GM08714 (cell line): ENCODE measurements around the gene NPDC1.

Source experiments
- H3K4me3 ChIP-seq: fragments of 200-500 bp; sonication (Bioruptor generic); 2 replicates; pipeline ENCODE4 v1.5.1; 2014; ENCODE audit warnings: mild to moderate bottlenecking, low read length, inconsistent platforms
- ZNF274 ChIP-seq: IDR thresholded peaks from 2 replicates; pipeline ENCODE4 v1.6.1; 2012; ENCODE audit warnings: mild to moderate bottlenecking, low read depth, low read length

Gene NPDC1

DNA sequence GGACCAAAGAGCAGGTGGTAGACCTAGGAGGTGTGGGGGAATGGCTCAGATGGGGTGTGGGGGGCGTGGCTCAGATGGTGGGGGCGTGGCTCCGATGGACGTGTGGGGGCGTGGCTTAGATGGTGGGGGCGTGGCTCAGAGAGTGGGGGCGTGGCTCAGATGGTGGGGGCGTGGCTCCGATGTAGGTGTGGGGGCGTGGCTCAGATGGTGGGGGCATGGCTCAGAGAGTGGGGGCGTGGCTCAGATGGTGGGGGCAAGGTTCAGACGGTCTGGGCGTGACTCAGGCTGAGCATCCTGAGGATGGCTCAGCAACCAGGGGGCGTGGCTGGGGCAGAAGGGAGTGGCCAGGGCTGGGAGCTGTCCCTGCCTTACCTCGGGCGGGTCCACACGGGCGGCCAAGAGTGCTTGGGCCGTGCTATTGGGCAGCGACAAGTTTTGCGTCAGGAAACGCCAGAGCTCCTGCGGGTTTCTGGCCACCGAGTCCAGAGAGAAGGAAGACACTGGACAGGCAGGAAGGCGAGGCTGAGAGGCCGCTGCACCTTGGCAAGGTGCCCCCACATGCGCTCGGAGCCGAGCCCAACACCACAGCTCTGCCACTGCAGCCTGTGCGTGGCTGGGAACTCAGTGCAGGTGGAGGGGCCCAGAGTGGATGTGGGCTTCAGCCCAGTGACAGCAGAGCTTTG, 23.9 kb downstream of the NPDC1 start:
- no peak overlapping the region for H3K4me3 ChIP-seq
- TF ChIP-seq ZNF274: no peak

DNA sequence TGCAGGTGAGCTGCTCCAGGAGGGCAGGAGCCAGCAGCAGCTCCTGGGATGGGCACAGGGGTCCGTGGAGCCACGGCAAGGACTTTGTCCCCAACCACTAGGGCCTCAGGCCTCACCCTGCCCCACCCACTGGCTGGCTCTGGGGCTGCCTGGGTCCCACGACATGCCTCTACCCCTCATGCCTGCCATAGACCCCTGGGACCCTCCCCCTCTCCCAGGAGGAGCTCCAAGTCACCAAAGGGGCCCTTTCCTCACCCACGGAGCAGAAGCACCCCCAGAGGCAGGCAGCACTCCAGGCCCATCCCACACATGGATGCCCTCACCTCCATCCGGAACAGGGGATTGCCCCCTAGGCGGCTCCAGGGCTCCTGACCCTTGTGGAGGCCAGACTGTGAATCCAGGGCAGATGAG, 24.4 kb downstream of the NPDC1 start:
- H3K4me3 ChIP-seq: no peak overlapping the region
- no peak for TF ChIP-seq ZNF274

DNA sequence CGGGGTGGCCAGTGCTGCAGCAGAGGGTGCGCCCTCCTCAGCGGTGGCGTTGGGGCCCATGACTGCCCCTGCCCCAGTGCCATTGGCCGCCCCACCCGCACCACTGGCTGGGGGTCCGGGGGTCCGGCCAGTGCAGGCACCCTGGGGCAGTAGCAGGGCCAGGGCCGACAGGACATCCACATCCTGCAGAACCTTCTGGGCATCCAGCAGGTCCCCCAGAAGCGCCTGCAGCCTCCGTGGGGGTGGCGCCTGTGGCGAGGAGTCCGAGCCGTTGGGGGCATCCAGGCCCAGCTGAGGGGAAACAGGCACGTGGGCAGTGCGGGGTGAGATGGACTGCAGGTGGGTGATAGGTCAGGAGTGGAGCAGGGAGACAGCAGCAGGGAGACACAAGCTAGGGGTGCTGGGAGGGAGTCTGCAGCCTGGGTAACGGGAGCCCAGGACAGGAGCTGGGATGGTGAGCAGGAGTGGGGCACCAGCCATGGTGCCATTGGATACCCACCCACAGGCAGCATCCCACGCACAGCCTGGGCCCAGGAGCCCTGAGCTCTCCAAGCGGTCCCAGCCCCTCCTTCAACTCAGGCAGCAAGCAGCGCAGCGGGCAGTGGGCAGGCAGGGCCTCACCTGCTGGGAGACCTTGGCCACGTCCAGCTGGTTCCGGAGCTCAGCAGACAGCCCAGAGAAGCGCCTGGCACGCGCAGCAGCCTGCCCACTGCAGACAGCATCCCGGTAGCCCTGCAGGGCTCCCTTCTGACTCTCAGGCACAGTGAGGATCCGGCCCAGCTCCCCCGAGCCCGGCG, 25.0 kb downstream of the NPDC1 start:
- no peak for TF ChIP-seq ZNF274
- no peak overlapping the region for H3K4me3 ChIP-seq

DNA sequence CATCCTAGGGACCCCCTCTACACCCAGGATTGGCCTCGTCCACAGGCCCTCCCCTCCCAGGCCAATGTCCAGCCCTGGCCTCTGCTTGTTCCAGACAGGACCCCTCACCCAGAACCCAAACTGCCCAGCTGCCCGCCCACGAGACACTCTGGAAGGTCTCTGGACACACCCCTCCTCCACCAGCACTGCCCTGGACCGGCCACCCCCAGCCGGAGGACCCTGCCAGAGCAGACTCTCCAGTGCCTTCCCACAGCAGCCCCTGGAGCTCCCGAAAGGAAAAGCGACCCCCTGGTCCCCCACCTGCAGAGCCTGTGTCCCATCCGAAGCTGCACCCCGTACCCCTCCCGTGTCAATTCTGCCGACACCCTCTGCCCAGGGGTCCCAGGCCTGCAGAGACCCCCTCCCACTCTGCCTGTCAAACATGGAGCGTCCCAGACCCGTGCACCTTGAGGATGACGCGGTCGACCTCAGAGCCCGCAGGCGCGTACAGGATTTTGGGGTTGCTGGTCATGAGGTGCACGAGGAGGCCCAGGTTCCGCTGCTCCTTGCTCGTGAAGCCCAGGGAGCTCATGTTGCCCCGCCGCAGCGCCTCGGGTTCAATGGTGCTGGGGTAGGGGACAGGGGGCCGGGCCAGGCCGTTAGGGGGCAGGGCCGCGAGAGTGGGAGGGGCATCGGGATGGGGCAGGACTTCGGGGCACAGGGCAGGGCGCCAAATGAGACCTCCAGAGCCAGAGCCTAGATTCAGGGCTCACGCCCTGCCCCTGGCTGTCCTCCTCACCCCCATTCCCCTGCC, 25.9 kb downstream of the NPDC1 start:
- no peak for TF ChIP-seq ZNF274
- no peak overlapping the region for H3K4me3 ChIP-seq

DNA sequence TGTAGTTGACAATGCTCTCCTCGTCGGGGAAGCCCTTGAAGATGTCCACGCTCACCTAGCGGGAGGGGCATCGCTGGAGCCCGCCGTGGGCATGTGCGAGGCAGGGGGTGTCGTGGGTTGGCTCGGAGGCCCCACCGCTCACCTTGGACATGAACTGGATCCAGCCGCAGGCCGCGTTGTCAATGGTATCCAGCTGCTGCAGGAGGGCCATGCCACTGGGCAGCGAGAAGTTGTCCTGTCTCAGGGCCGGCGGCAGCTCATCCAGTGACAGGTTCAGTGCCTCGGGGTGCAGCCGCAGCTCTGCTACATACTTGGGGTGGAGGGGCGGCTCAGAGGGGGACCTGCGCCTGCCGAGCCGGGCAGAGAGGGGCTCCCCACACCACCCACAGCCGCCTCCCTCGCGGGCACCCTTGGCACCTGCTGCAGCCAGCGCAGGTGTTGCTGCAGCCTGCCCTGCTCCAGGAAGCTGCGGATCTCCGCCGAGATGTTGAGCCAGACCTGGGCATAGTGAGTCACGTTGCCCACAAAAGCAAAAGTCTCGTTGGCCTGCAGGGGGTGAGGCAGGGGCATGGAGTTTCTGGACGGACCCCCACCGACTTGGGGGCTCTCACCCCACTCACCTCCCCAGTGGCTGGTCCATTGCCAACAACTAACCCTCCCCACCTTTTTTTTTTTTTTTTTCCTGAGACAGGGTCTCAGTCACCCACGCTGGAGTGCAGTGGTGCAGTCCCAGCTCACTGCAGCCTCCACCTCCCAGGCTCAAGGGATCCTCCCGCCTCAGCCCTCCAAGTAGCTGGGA, 27.0 kb downstream of the NPDC1 start:
- TF ChIP-seq ZNF274: no peak
- H3K4me3 ChIP-seq: no peak overlapping the region

DNA sequence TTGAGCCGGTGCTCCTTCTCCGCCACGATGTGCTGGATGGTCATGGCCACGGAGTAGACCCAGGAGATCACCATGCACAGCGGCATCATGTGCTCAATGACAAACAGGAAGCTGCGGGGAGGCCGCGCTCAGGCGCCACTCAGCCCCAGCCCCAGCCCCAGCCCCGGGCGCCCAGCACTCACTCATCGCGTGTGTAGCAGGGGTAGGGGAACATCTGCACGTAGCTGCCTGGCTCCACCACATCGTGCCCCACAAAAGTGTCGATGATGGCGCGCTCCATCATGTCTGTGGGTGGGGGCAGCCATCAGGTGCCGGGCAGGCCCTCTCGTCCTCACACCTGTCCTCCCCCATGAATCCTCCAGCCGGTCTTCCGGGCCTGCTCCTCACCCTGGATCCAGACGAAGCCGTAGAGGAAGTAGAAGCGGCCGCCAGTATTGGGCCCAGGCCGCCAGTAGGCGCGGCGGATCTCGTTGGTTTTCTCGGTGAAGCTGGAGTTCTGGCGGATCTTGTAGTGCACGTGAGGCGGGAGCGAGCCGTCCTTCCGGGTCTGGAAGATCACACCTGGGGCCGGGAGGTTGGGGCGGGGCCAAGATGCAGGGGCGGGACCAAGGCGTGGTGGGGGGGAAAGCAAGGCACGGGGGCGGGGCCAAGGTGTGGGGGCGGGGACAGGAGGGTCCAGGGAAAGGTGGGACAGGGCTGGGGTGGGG, 28.0 kb downstream of the NPDC1 start:
- TF ChIP-seq ZNF274: no peak
- no peak overlapping the region for H3K4me3 ChIP-seq

DNA sequence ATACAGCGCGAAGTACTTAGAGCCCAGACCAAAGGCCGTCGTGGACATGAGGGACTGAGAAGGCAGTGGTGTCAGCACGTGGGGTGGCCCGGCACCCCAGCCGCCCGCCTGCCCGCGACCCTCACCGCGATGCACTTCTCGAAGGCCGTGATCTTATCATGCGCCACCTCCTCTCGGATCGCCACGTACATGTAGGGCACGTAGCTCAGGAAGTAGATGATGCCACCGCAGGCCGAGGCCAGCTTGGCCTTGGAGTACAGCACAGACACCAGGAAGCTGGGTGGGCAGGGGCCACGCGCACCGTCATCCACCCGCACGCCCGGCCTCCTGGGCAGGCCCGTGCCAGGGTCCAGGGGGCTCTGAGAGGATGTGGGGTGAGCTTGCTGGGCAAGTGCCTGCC, 28.9 kb downstream of the NPDC1 start:
- H3K4me3 ChIP-seq: no peak overlapping the region
- no peak for TF ChIP-seq ZNF274

DNA sequence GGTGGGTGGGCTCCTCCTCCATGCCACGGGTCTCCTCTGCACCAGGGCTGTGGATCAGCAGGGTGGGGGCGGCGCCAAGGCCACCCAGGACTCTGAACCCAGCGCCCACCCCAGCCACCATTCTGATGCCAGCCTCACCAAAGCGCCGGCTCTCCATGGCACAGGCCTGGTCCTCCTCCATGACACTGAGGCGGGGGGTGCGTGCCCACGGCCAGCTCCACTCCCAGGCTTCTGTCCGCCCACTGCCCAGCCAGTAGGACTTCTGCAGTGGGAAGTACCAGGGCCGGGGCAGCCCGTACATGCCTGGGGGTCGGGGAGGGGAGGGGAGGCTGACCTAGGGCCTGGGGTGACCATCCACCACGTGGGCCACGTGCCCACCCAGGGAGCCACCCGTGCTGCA, 29.5 kb downstream of the NPDC1 start:
- no peak for TF ChIP-seq ZNF274
- no peak overlapping the region for H3K4me3 ChIP-seq

DNA sequence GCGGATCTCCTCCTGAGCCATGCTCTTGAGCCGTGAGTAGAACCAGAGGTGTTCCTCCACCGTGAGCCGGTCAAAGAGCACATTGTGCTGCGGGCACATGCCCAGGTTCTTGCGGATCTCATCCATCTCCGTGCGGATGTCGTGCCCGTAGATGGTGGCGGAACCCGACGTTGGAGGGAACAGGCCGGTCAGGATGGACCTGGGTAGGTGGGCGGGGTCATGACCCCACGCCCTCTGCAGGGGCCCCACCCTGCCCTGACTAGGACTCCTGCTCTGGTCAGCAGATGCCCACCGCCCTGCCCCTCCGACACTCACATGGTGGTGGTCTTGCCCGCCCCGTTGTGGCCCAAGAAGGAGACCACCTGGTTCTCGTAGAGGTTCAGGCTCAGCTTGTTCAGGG, 30.0 kb downstream of the NPDC1 start:
- no peak overlapping the region for H3K4me3 ChIP-seq
- no peak for TF ChIP-seq ZNF274

DNA sequence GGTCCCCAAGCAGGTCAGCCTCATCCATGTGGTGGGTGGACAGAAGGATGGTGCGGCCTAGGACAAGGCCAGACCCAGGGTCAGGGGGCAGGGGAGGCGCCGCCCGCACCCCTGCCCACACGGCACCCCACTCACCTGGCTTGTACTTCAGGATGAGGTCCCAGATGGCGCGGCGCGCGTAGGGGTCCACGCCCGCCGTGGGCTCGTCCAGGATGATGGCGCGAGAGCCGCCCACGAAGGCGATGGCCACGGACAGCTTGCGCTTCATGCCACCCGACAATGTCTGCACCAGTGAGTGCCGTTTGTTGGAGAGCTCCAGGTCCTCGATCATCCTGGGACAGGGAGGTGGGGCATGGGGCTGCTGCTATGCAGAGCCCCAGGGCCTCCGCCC, 30.4 kb downstream of the NPDC1 start:
- no peak overlapping the region for H3K4me3 ChIP-seq
- TF ChIP-seq ZNF274: no peak

DNA sequence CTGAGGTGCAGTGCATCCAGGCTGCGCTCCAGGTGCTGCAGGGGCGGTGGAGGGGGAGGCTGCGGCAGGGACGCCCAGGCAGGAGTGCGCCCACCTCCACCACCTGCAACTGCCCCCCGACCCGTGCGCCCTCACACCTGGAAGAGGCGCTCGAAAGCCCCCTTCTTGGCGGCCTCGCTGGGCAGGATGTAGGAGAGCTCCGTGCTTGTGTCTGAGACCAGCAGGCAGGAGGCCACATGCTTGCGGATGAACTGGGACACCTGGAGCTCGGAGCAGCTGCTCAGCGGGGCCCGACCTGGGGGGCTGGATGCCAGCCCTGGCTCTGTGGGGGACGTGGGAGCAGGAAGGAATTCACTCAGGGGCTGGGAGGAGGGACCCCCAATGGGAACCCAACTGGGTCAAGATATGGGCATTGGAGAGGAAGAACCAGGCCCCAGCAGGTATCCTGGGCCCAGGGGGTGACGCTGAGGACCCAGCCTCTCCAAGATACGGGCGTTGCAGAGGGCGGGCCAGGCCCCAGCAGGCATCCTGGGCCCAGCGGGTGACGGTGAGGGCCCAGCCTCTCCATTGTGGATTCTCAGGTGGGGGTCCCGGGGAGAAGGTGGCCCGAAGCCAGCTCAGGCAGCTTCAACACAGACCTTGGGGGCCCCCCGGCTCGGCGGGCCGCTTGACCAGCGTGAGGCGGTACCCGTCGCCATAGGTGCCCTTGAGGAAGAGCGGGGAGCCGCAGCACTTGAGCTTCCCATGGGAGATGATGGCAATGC, 31.0 kb downstream of the NPDC1 start:
- TF ChIP-seq ZNF274: no peak
- H3K4me3 ChIP-seq: no peak overlapping the region

DNA sequence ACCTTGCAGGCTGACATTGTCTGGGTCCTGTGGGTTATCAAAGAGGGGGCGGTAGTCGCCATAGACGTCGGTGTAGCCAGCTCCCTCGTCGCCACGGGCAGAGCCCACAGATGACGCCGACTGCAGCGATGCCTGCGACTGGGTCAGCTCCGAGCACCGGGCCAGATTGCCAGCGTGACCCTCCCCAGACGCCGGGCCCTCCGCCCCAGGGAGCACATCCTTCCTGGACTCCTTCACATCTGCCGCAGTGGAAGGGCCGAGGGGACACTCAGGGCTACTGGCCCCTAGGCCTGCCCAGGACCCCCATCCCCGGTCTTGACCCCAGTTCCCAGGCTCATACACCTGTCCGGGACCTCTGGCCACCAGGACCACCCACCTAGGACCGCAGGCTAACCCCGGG, 31.8 kb downstream of the NPDC1 start:
- H3K4me3 ChIP-seq: no peak overlapping the region

DNA sequence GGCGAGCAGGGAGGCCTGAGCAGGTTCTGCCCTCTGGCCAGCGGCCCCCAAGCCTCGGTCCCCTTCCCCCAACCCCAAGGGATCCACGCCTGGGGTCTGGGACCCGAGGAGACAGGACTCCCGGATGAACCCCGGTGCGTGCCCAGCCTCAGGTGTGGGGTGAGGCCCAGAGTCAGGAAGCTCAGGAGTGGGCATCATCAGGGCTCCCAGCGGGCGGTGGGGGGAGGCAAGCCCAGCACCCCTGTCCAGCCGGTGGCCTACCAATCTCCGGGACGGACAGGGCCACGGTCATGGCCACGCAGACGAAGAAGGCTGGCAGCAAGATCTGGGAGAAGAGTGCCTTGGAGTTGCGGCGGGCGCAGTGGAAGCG, 32.4 kb downstream of the NPDC1 start:
- no peak for TF ChIP-seq ZNF274
- H3K4me3 ChIP-seq: no peak overlapping the region

More for the DNA sequence above, 31.8 kb downstream of the NPDC1 start:
- TF ChIP-seq ZNF274: no peak
